ENCODE data around the gene STAT1.

STAT1 gene

GRCh38 chr2:190935054-190935453 lies 78.9 kb downstream of the STAT1 start:
- ATAC-seq, result no peak
- TF ChIP-seq ISL1 (CRISPR knock-in tag; IDR thresholded peaks at IDR 0.05) (no peak), ESRRG (CRISPR knock-in tag; IDR thresholded peaks at IDR 0.05) (no peak), TOX (CRISPR knock-in tag; IDR thresholded peaks at IDR 0.05; ENCODE audit: borderline replicate concordance) (no peak), SNAI2 (CRISPR knock-in tag; IDR thresholded peaks at IDR 0.05) (no peak), TSHZ2 (CRISPR knock-in tag; IDR thresholded peaks at IDR 0.05) (no peak), CREB5 (CRISPR knock-in tag; IDR thresholded peaks at IDR 0.05; ENCODE audit: low read depth) (no peak), TCF4 (CRISPR knock-in tag; IDR thresholded peaks at IDR 0.05; ENCODE audit: borderline replicate concordance) (no peak), ARNTL (CRISPR knock-in tag; IDR thresholded peaks at IDR 0.05; ENCODE audit: borderline replicate concordance, low read depth) (no peak), CSRNP3 (CRISPR knock-in tag; IDR thresholded peaks at IDR 0.05) (no peak), PPARA (CRISPR knock-in tag; IDR thresholded peaks at IDR 0.05; ENCODE audit: borderline replicate concordance) (no peak), RARB (CRISPR knock-in tag; IDR thresholded peaks at IDR 0.05) (no peak)

- no peak for TF ChIP-seq ARNTL (CRISPR knock-in tag; IDR thresholded peaks at IDR 0.05; ENCODE audit: borderline replicate concordance, low read depth)
- no peak for TF ChIP-seq PPARA (CRISPR knock-in tag; IDR thresholded peaks at IDR 0.05; ENCODE audit: borderline replicate concordance)
- TF ChIP-seq TOX (CRISPR knock-in tag; IDR thresholded peaks at IDR 0.05; ENCODE audit: borderline replicate concordance), result no peak
- no peak for TF ChIP-seq CSDC2 (CRISPR knock-in tag; IDR thresholded peaks at IDR 0.05)
- TF ChIP-seq TCF4 (CRISPR knock-in tag; IDR thresholded peaks at IDR 0.05; ENCODE audit: borderline replicate concordance), result no peak
- no peak for TF ChIP-seq POU6F1 (CRISPR knock-in tag; IDR thresholded peaks at IDR 0.05; ENCODE audit: borderline replicate concordance, low read depth)
- TF ChIP-seq CSRNP3 (CRISPR knock-in tag; IDR thresholded peaks at IDR 0.05), result no peak
- no peak for TF ChIP-seq OSR1 (CRISPR knock-in tag; IDR thresholded peaks at IDR 0.05)
- TF ChIP-seq PATZ1 (CRISPR knock-in tag; IDR thresholded peaks at IDR 0.05; ENCODE audit: borderline replicate concordance), result no peak
- TF ChIP-seq ZNF565 (CRISPR knock-in tag; conservative IDR thresholded peaks at IDR 0.05; ENCODE audit: low read depth), result no peak
- no peak for TF ChIP-seq ESRRG (CRISPR knock-in tag; IDR thresholded peaks at IDR 0.05)
- TF ChIP-seq ZNF70 (CRISPR knock-in tag; IDR thresholded peaks at IDR 0.05), result no peak
- TF ChIP-seq ZC3H10 (CRISPR knock-in tag; IDR thresholded peaks at IDR 0.05), result no peak
- no peak for TF ChIP-seq TSHZ2 (CRISPR knock-in tag; IDR thresholded peaks at IDR 0.05)
- no peak for TF ChIP-seq ZNF8 (CRISPR knock-in tag; IDR thresholded peaks at IDR 0.05)
- TF ChIP-seq CREB5 (CRISPR knock-in tag; IDR thresholded peaks at IDR 0.05; ENCODE audit: low read depth), result no peak
- TF ChIP-seq SNAI2 (CRISPR knock-in tag; IDR thresholded peaks at IDR 0.05), result no peak
- no peak for TF ChIP-seq ZFP30 (CRISPR knock-in tag; IDR thresholded peaks at IDR 0.05)
- ATAC-seq, result no peak
Measured at GRCh38 chr2:190933361-190933760, 80.6 kb downstream of the STAT1 start.
